Measurements from ENCODE around the gene OR5K2. TPM values are rescaled to one million over a fixed set of nuclear protein-coding genes. Genes with fewer than 3 reads are reported as not detected.

Gene OR5K2
- polyA plus RNA-seq, 1 donor from 2014 or later, result not detected

- no peak overlapping the region for H3K4me3 ChIP-seq (ENCODE audit: low read length)
- H3K4me2 ChIP-seq (ENCODE audit: low read length), result no peak overlapping the region
- H3F3A ChIP-seq (ENCODE audit: insufficient read depth, low read length, poor library complexity, severe bottlenecking), result no peaks in the 10 kb centered on the region
- H2AFZ ChIP-seq (ENCODE audit: low read depth, low read length), result no peak overlapping the region
- H3K9me2 ChIP-seq (ENCODE audit: insufficient read depth, low read length), result no peaks in the 10 kb centered on the region
- H3K36me3 ChIP-seq (ENCODE audit: insufficient read depth, low read length), result no peaks in the 10 kb centered on the region
- TF ChIP-seq POLR2AphosphoS5 (IDR thresholded peaks at IDR 0.05), result no peak
- no peak for TF ChIP-seq CTCF (IDR thresholded peaks at IDR 0.05; ENCODE audit: poor library complexity, severe bottlenecking)
- no peak for TF ChIP-seq TAF1 (IDR thresholded peaks at IDR 0.05; ENCODE audit: low read depth)
- TF ChIP-seq EZH2 (IDR thresholded peaks at IDR 0.05; ENCODE audit: borderline replicate concordance, insufficient read depth, low read length, poor library complexity, severe bottlenecking), result no peak
- no peak for TF ChIP-seq MXI1 (conservative IDR thresholded peaks at IDR 0.05; ENCODE audit: poor library complexity, severe bottlenecking)
- no peak for TF ChIP-seq RAD21 (conservative IDR thresholded peaks at IDR 0.05)
- no peak for TF ChIP-seq EP300 (conservative IDR thresholded peaks at IDR 0.05; ENCODE audit: poor library complexity, severe bottlenecking)
- no peak for TF ChIP-seq SMC3 (conservative IDR thresholded peaks at IDR 0.05; ENCODE audit: poor library complexity)
- no peak for TF ChIP-seq REST (IDR thresholded peaks at IDR 0.05; ENCODE audit: borderline replicate concordance)
- H3K27me3 ChIP-seq (ENCODE audit: insufficient read depth, low read depth, low read length), result no peaks in the 10 kb centered on the region
- H4K20me1 ChIP-seq (ENCODE audit: insufficient read depth), result no peaks in the 10 kb centered on the region
- no peaks in the 10 kb centered on the region for H3K79me2 ChIP-seq (replicated peaks; ENCODE audit: insufficient read depth, low read length)
- H3K9ac ChIP-seq (ENCODE audit: low read length), result no peak overlapping the region
- H3K27ac ChIP-seq (ENCODE audit: low read length), result no peak overlapping the region
- H3K9me3 ChIP-seq (ENCODE audit: low read length), result no peaks in the 10 kb centered on the region
Measured at GRCh38 chr3:98512576-98512975, 15.1 kb downstream of the OR5K2 start.

GRCh38 chr3:98513091-98513511 is 15.6 kb downstream of the OR5K2 start:
- Histone ChIP-seq H3K27ac (ENCODE audit: low read length) (no peak overlapping the region), H4K20me1 (ENCODE audit: insufficient read depth) (no peaks in the 10 kb centered on the region), H3K9me3 (ENCODE audit: low read length) (no peaks in the 10 kb centered on the region), H3K9me2 (ENCODE audit: insufficient read depth, low read length) (no peaks in the 10 kb centered on the region), H3K4me3 (ENCODE audit: low read length) (no peak overlapping the region), H2AFZ (ENCODE audit: low read depth, low read length) (no peak overlapping the region), H3K4me2 (ENCODE audit: low read length) (no peak overlapping the region), H3K9ac (ENCODE audit: low read length) (no peak overlapping the region), H3K79me2 (replicated peaks; ENCODE audit: insufficient read depth, low read length) (no peaks in the 10 kb centered on the region), H3F3A (ENCODE audit: insufficient read depth, low read length, poor library complexity, severe bottlenecking) (no peaks in the 10 kb centered on the region), H3K36me3 (ENCODE audit: insufficient read depth, low read length) (peaks cover under 1% of the 10 kb centered on the region), H3K27me3 (ENCODE audit: insufficient read depth, low read depth, low read length) (no peaks in the 10 kb centered on the region)
- TF ChIP-seq MXI1 (conservative IDR thresholded peaks at IDR 0.05; ENCODE audit: poor library complexity, severe bottlenecking), result no peak
- no peak for TF ChIP-seq SMC3 (conservative IDR thresholded peaks at IDR 0.05; ENCODE audit: poor library complexity)
- no peak for TF ChIP-seq RAD21 (conservative IDR thresholded peaks at IDR 0.05)

GRCh38 chr3:98513736-98514135 is 16.3 kb downstream of the OR5K2 start:
- Histone ChIP-seq H3K9me3 (ENCODE audit: low read length) (no peaks in the 10 kb centered on the region), H3K27me3 (ENCODE audit: insufficient read depth, low read depth, low read length) (no peaks in the 10 kb centered on the region), H3K27ac (ENCODE audit: low read length) (no peak overlapping the region), H3K4me2 (ENCODE audit: low read length) (no peak overlapping the region), H3K36me3 (ENCODE audit: insufficient read depth, low read length) (peaks cover 4% of the 10 kb centered on the region), H3K9ac (ENCODE audit: low read length) (no peak overlapping the region), H3K9me2 (ENCODE audit: insufficient read depth, low read length) (no peaks in the 10 kb centered on the region), H3K79me2 (replicated peaks; ENCODE audit: insufficient read depth, low read length) (no peaks in the 10 kb centered on the region), H3K4me3 (ENCODE audit: low read length) (no peak overlapping the region), H4K20me1 (ENCODE audit: insufficient read depth) (no peaks in the 10 kb centered on the region), H3F3A (ENCODE audit: insufficient read depth, low read length, poor library complexity, severe bottlenecking) (no peaks in the 10 kb centered on the region), H2AFZ (ENCODE audit: low read depth, low read length) (no peak overlapping the region)
- no peak for TF ChIP-seq REST (IDR thresholded peaks at IDR 0.05; ENCODE audit: borderline replicate concordance)
- TF ChIP-seq SMC3 (conservative IDR thresholded peaks at IDR 0.05; ENCODE audit: poor library complexity), result no peak
- TF ChIP-seq EP300 (conservative IDR thresholded peaks at IDR 0.05; ENCODE audit: poor library complexity, severe bottlenecking), result no peak
- TF ChIP-seq TAF1 (IDR thresholded peaks at IDR 0.05; ENCODE audit: low read depth), result no peak
- no peak for TF ChIP-seq MXI1 (conservative IDR thresholded peaks at IDR 0.05; ENCODE audit: poor library complexity, severe bottlenecking)
- no peak for TF ChIP-seq CTCF (IDR thresholded peaks at IDR 0.05; ENCODE audit: poor library complexity, severe bottlenecking)
- TF ChIP-seq EZH2 (IDR thresholded peaks at IDR 0.05; ENCODE audit: borderline replicate concordance, insufficient read depth, low read length, poor library complexity, severe bottlenecking), result no peak
- TF ChIP-seq POLR2AphosphoS5 (IDR thresholded peaks at IDR 0.05), result no peak
- TF ChIP-seq RAD21 (conservative IDR thresholded peaks at IDR 0.05), result no peak
